ENCODE data around the gene PURB. TPM values are rescaled to one million over a fixed set of nuclear protein-coding genes. Genes with fewer than 3 reads are reported as not detected.

PURB gene
- total RNA-seq, 4 donors from 2014 or later: 20.9 to 32.1 (median 24.2) TPM

GRCh38 chr7:44891791-44892190 is 6.5 kb upstream of the PURB start:
- TF ChIP-seq, protein P1, sequence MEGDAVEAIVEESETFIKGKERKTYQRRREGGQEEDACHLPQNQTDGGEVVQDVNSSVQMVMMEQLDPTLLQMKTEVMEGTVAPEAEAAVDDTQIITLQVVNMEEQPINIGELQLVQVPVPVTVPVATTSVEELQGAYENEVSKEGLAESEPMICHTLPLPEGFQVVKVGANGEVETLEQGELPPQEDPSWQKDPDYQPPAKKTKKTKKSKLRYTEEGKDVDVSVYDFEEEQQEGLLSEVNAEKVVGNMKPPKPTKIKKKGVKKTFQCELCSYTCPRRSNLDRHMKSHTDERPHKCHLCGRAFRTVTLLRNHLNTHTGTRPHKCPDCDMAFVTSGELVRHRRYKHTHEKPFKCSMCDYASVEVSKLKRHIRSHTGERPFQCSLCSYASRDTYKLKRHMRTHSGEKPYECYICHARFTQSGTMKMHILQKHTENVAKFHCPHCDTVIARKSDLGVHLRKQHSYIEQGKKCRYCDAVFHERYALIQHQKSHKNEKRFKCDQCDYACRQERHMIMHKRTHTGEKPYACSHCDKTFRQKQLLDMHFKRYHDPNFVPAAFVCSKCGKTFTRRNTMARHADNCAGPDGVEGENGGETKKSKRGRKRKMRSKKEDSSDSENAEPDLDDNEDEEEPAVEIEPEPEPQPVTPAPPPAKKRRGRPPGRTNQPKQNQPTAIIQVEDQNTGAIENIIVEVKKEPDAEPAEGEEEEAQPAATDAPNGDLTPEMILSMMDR (IDR thresholded peaks at IDR 0.05): no peak
- DNase-seq (ENCODE audit: low spot score): no peak

GRCh38 chr7:44891372-44891771 is 6.0 kb upstream of the PURB start:
- ATAC-seq (ENCODE audit: low FRiP score): no peak

More at GRCh38 chr7:44891791-44892190, 6.5 kb upstream of the PURB start:
- no peak for ATAC-seq (ENCODE audit: low FRiP score)

DNA sequence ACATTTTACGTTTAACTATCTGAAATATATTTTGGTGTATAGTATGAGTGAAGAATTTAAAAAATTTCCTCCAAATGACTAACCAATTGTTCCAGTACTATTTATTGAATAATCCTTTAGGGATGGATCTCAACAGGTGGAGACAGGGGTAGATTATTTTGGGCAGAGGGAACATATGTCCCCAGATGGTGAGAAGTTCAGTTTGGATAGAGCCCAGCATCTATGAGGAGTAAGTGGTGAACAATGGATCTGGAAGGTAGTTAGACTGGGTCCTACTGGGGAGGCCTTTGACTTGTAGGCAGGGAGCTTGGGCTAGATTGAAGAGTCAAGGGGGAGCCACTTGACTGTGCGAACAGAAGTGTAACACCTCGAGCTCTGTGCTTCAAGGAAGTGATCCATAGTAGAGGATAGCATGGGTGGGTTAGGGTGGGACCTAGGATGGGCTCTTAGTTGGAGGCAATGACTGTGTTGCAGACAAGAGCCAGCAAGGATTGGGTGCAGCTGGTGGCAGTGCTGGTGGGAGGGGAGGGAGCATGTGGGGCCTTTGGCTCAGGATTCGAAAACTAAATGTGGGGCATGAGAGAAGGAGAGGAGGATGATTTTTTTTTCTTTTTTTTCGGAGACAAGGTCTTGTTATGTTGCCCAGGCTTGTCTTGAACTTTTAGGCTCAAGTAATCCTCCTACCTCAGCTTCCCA is 3.9 kb upstream of the PURB start:
- DNase-seq (ENCODE audit: low spot score) (no peak), ATAC-seq (ENCODE audit: low FRiP score) (no peak)
- TF ChIP-seq, protein P1 (IDR thresholded peaks at IDR 0.05): no peak

More at GRCh38 chr7:44891372-44891771, 6.0 kb upstream of the PURB start:
- DNase-seq (ENCODE audit: low spot score): no peak
- TF ChIP-seq, protein P1 (IDR thresholded peaks at IDR 0.05): no peak

GRCh38 chr7:44887293-44887692 is 2.0 kb upstream of the PURB start:
- ATAC-seq (ENCODE audit: low FRiP score) (no peak), DNase-seq (ENCODE audit: low spot score) (no peak)
- TF ChIP-seq, protein P1 (IDR thresholded peaks at IDR 0.05): no peak

- ATAC-seq (ENCODE audit: low FRiP score) (peak; percentile 37), DNase-seq (ENCODE audit: low spot score) (no peak)
- TF ChIP-seq, protein P1 (IDR thresholded peaks at IDR 0.05): no peak
Observed at GRCh38 chr7:44884621-44885393, 523 bp downstream of the PURB start.

GRCh38 chr7:44883961-44884620 is 1.2 kb downstream of the PURB start:
- TF ChIP-seq, protein P1 (IDR thresholded peaks at IDR 0.05): no peak
- no peak for DNase-seq (ENCODE audit: low spot score)
- ATAC-seq (ENCODE audit: low FRiP score): no peak

Data from omental fat pad (tissue), 4 donors.